HCT116 (cell line): ENCODE data around the gene TAF8. TPM values are rescaled to one million over a fixed set of nuclear protein-coding genes. Genes with fewer than 3 reads are reported as not detected.
A peak's percentile ranks its signal among the peaks of the same experiment; 100 is the strongest.

Experiments
- ATAC-seq: fragments of 200-7000 bp; cut with Tn5 transposase; 2 replicates; pipeline ENCODE4 v1.9.1; 2020; ENCODE audit warnings: mild to moderate bottlenecking, moderate library complexity
- BruUV-seq: library from RNA; stranded (reverse); fragments of 400-500 nt; replicated peaks from 2 replicates; lab custom pipeline; 2021; lab: Mats Ljungman, UMichigan
- CTCF ChIA-PET: fragments of 300-600 bp; sonication (Branson Sonifier 250); formaldehyde crosslinking; loops from one replicate; lab custom pipeline; 2021; ENCODE audit warnings: antibody characterized with exemption; lab: Charles Lee
- POLR2A ChIA-PET: fragments of 300-600, 350-600 bp; sonication (Branson Sonifier 250); formaldehyde crosslinking; loops from one replicate; lab custom pipeline; 2021; ENCODE audit warnings: antibody characterized with exemption; lab: Charles Lee
- RAD21 ChIA-PET, 2 experiments: fragments of 300-600 bp; sonication (Branson Sonifier 250); formaldehyde crosslinking; loops; one replicate each; lab custom pipeline; 2023; ENCODE audit warnings: low total read pairs in 2 of 2; ENCODE audit not compliant: uncharacterized antibody in 2 of 2, unreplicated experiment in 2 of 2, low non-redundant PET in 1 of 2; lab: Charles Lee
- DNase-seq: peaks from one replicate; pipeline ENCODE4 v3.0.0-alpha.2; 2010; ENCODE audit warnings: low read depth, low spot score
- H2AFZ ChIP-seq: fragments of 200-600 bp; shearing (Covaris generic), sonication (generic); 2 replicates; pipeline ENCODE4 v1.6.1; 2017; ENCODE audit warnings: low read depth, mixed run types, mixed read lengths, antibody characterized with exemption, low read length; ENCODE audit not compliant: poor library complexity, severe bottlenecking
- H3K27ac ChIP-seq: 2 replicates; pipeline ENCODE4 v1.5.1; 2012; ENCODE audit warnings: low read depth, low read length
- H3K27me3 ChIP-seq: fragments of 200-600 bp; sonication (generic); 2 replicates; pipeline ENCODE4 v1.6.1; 2016; ENCODE audit warnings: mixed run types, low read length, mixed read lengths; ENCODE audit not compliant: insufficient read depth
- H3K36me3 ChIP-seq, 2 experiments: fragments of 200-500 bp in 1 of 2; fragments of 200-600 bp in 1 of 2; sonication (Bioruptor generic) in 1 of 2; sonication (generic) in 1 of 2; 2 replicates each; pipeline versions ENCODE4 v1.5.1 to v1.6.1; 2014 to 2016; ENCODE audit warnings: low read length in 2 of 2, inconsistent platforms in 1 of 2, mixed read lengths in 1 of 2, mixed run types in 1 of 2; ENCODE audit not compliant: insufficient read depth in 2 of 2, control insufficient read depth in 1 of 2
- H3K4me1 ChIP-seq, 2 experiments: fragments of 200-600 bp in 1 of 2; sonication (generic) in 1 of 2; 2 replicates each; pipeline versions ENCODE4 v1.5.1 to v1.6.1; 2012 to 2017; ENCODE audit warnings: low read length in 2 of 2, inconsistent platforms in 1 of 2, mild to moderate bottlenecking in 1 of 2, mixed read lengths in 1 of 2, mixed run types in 1 of 2, moderate library complexity in 1 of 2; ENCODE audit not compliant: insufficient read depth in 2 of 2, control insufficient read depth in 1 of 2
- H3K4me2 ChIP-seq: fragments of 200-600 bp; sonication (generic); 2 replicates; pipeline ENCODE4 v1.6.1; 2017; ENCODE audit warnings: mixed run types, low read length, mixed read lengths
- H3K4me3 ChIP-seq, 2 experiments: fragments of 200-600 bp in 1 of 2; sonication (generic) in 1 of 2; replicated peaks in 1 of 2; 2 replicates each; pipeline ENCODE4 v1.5.1; 2011 to 2016; ENCODE audit warnings: low read length in 2 of 2, control low read depth in 1 of 2, low read depth in 1 of 2, mild to moderate bottlenecking in 1 of 2, mixed read lengths in 1 of 2, mixed run types in 1 of 2
- H3K79me2 ChIP-seq: fragments of 200-600 bp; sonication (generic); 2 replicates; pipeline ENCODE4 v1.6.1; 2017; ENCODE audit warnings: mild to moderate bottlenecking, mixed run types, low read length, moderate library complexity, mixed read lengths; ENCODE audit not compliant: insufficient read depth
- H3K9ac ChIP-seq: fragments of 200-600 bp; sonication (generic); 2 replicates; pipeline ENCODE4 v1.6.1; 2016; ENCODE audit warnings: low read length, mixed read lengths
- H3K9me2 ChIP-seq: fragments of 200-600 bp; sonication (generic), shearing (Covaris generic); 2 replicates; pipeline ENCODE4 v1.6.1; 2017; ENCODE audit warnings: mixed run types, mild to moderate bottlenecking, moderate library complexity; ENCODE audit not compliant: insufficient read depth
- H3K9me3 ChIP-seq, 2 experiments: fragments of 200-500 bp in 1 of 2; fragments of 200-600 bp in 1 of 2; sonication (Bioruptor generic) in 1 of 2; sonication (generic) in 1 of 2; 2 replicates each; pipeline ENCODE4 v1.6.1; 2014 to 2017; ENCODE audit warnings: low read length in 2 of 2, mixed read lengths in 2 of 2, inconsistent platforms in 1 of 2, low read depth in 1 of 2, mild to moderate bottlenecking in 1 of 2, mixed run types in 1 of 2, moderate library complexity in 1 of 2; ENCODE audit not compliant: control insufficient read depth in 1 of 2, insufficient read depth in 1 of 2
- H4K20me1 ChIP-seq: fragments of 200-600 bp; sonication (generic), shearing (Covaris generic); 2 replicates; pipeline ENCODE4 v1.6.1; 2017; ENCODE audit warnings: mixed run types, mild to moderate bottlenecking, moderate library complexity; ENCODE audit not compliant: insufficient read depth
- EZH2phosphoT487 ChIP-seq: fragments of 200-600 bp; IDR thresholded peaks from 2 replicates; pipeline ENCODE4 v1.6.1; 2018; ENCODE audit warnings: antibody characterized with exemption, borderline replicate concordance
- POLR2AphosphoS5 ChIP-seq: IDR thresholded peaks from 2 replicates; pipeline ENCODE4 v1.6.1; 2011; ENCODE audit warnings: mild to moderate bottlenecking, low read depth, low read length, moderate library complexity
- RAD21 ChIP-seq: IDR thresholded peaks from 2 replicates; pipeline ENCODE4 v1.6.1; 2012; ENCODE audit warnings: low read depth, mild to moderate bottlenecking
- TCF7L2 ChIP-seq: IDR thresholded peaks from 2 replicates; pipeline ENCODE4 v1.7.0; 2011; ENCODE audit warnings: borderline replicate concordance, inconsistent platforms; ENCODE audit not compliant: insufficient read depth, insufficient read length; ENCODE audit errors: extremely low read depth
- intact Hi-C: fragments of 100-400 bp; cut with micrococcal nuclease; formaldehyde crosslinking; loops from 2 replicates; pipeline ENCODE4 v1.10.0; 2022
- total RNA-seq: library from RNA; stranded (reverse); gene quantifications from one replicate; pipeline ENCODE4 v1.2.1, GENCODE V29; 2021; ENCODE audit not compliant: unreplicated experiment
- TF ChIP-seq, protein P1 (sequence below): IDR thresholded peaks from 2 replicates; pipeline ENCODE4 v1.6.1; 2012; ENCODE audit warnings: low read depth
- TF ChIP-seq, protein P2 (sequence below): IDR thresholded peaks from 2 replicates; pipeline ENCODE4 v1.6.1; 2012

TAF8 gene
- total RNA-seq, 1 experiment from 2014 or later: 29.5 TPM

DNA sequence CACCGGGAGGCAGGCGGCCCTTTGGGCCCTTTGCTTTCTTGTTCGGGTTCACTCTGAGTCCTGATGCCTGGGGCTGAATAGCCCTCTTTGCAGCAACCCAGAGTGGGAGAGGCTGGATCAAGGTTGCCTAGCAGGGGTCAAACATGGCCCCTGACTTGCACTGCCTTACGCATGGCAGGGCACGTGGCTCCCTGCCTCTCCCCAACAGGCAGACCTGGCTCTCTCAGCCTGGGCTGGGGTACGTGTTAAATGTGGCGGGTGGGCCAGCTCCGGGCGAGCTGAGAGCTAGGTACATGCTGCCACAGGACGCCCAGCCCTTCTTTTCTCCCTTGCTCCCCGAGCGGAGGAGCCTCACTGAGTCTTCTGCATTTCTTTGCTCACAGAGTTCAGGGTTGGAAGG, 84.8 kb downstream of the TAF8 start:
- Histone ChIP-seq H3K79me2 (peaks cover 60% of the 10 kb centered on the region), H4K20me1 (no peaks in the 10 kb centered on the region), H3K9me3 (no peaks in the 10 kb centered on the region), H3K27ac (no peak overlapping the region), H3K9me2 (no peaks in the 10 kb centered on the region), H3K4me1 (peaks cover 48 to 81% of the 10 kb centered on the region in 2 experiments), H2AFZ (no peak overlapping the region), H3K9ac (no peak overlapping the region; the same call in 1 of the 2 replicates), H3K27me3 (no peaks in the 10 kb centered on the region), H3K36me3 (peaks cover 0 to 12% of the 10 kb centered on the region in 2 experiments; a peak in 1 of 4 replicates), H3K4me2 (no peak overlapping the region), H3K4me3 (no peak overlapping the region)
- DNase-seq (no peak), ATAC-seq (no peak)
- ChIA-PET CTCF (no interaction called here), POLR2A (no interaction called here), RAD21 (no interaction called here)
- TF ChIP-seq TCF7L2: no peak
- TF ChIP-seq POLR2AphosphoS5: no peak
- intact Hi-C loops: no loop called here
- no TSS peak for BruUV-seq

DNA sequence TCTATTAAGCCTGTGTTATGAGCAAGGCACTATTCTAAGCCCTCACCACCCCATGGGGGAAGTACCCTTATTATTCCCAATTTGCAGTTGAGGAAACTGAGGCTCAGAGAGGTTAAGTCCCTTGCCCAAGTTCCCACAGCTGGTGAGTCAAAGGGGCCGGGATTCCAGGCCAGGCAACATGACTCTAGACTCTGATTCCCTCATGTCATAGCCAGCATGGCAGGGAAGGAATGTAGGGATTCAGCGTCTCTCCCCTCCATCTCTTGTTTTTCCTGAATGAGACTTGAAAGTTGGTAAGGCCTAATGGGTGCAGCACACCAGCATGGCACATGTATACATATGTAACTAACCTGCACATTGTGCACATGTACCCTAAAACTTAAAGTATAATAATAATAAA, 85.4 kb downstream of the TAF8 start:
- peak overlapping the region; percentile 18 for H3K4me2 ChIP-seq
- H3K9me2 ChIP-seq: no peaks in the 10 kb centered on the region
- TF ChIP-seq, protein P1, sequence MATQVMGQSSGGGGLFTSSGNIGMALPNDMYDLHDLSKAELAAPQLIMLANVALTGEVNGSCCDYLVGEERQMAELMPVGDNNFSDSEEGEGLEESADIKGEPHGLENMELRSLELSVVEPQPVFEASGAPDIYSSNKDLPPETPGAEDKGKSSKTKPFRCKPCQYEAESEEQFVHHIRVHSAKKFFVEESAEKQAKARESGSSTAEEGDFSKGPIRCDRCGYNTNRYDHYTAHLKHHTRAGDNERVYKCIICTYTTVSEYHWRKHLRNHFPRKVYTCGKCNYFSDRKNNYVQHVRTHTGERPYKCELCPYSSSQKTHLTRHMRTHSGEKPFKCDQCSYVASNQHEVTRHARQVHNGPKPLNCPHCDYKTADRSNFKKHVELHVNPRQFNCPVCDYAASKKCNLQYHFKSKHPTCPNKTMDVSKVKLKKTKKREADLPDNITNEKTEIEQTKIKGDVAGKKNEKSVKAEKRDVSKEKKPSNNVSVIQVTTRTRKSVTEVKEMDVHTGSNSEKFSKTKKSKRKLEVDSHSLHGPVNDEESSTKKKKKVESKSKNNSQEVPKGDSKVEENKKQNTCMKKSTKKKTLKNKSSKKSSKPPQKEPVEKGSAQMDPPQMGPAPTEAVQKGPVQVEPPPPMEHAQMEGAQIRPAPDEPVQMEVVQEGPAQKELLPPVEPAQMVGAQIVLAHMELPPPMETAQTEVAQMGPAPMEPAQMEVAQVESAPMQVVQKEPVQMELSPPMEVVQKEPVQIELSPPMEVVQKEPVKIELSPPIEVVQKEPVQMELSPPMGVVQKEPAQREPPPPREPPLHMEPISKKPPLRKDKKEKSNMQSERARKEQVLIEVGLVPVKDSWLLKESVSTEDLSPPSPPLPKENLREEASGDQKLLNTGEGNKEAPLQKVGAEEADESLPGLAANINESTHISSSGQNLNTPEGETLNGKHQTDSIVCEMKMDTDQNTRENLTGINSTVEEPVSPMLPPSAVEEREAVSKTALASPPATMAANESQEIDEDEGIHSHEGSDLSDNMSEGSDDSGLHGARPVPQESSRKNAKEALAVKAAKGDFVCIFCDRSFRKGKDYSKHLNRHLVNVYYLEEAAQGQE: no peak
- TF ChIP-seq RAD21: no peak
- no peak for TF ChIP-seq EZH2phosphoT487
- TF ChIP-seq, protein P2, sequence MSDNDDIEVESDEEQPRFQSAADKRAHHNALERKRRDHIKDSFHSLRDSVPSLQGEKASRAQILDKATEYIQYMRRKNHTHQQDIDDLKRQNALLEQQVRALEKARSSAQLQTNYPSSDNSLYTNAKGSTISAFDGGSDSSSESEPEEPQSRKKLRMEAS: no peak
- H3K36me3 ChIP-seq: peaks cover 0 to 12% of the 10 kb centered on the region in 2 experiments; a peak in 1 of 4 replicates
- ChIA-PET POLR2A (interaction anchor here (0.7 to 1.5 kb wide), 2 partner anchors 11 to 28 kb away, joined by 3 read pairs; no protein-coding TSS in a partner anchor), RAD21 (no interaction called here), CTCF (no interaction called here)
- ATAC-seq (no peak), DNase-seq (no peak)
- no peak overlapping the region for H2AFZ ChIP-seq
- no peak overlapping the region for H3K4me3 ChIP-seq
- no TSS peak for BruUV-seq
- H3K27ac ChIP-seq: peak overlapping the region; percentile 89; the same call in 1 of the 2 replicates
- H3K9ac ChIP-seq: no peak overlapping the region
- H3K79me2 ChIP-seq: peaks cover 63% of the 10 kb centered on the region
- H3K27me3 ChIP-seq: no peaks in the 10 kb centered on the region
- intact Hi-C loops: no loop called here
- H3K9me3 ChIP-seq: no peaks in the 10 kb centered on the region
- H4K20me1 ChIP-seq: no peaks in the 10 kb centered on the region
- H3K4me1 ChIP-seq: peaks cover 54 to 87% of the 10 kb centered on the region in 2 experiments
